K562 (cell line): ENCODE results near the gene ZNF785. TPM values are rescaled to one million over a fixed set of nuclear protein-coding genes. Genes with fewer than 3 reads are reported as not detected.

Experiments
- HNRNPL ChIP-seq: fragments of 200-400 bp; formaldehyde crosslinking; IDR thresholded peaks from 2 replicates; pipeline ENCODE4 v1.6.1; 2017; ENCODE audit warnings: low read depth, mild to moderate bottlenecking, low read length
- IFI16 ChIP-seq: fragments of 250-450 bp; sonication (Bioruptor Pico); IDR thresholded peaks from 2 replicates; pipeline ENCODE4 v2.1.2; 2022; ENCODE audit warnings: mild to moderate bottlenecking, inconsistent platforms
- KLF10 ChIP-seq: fragments of 250-450 bp; sonication (Bioruptor Pico); IDR thresholded peaks from 2 replicates; pipeline ENCODE4 v1.6.1; 2021; ENCODE audit warnings: matching md5 sums
- POLR2G ChIP-seq: fragments of 200-400 bp; formaldehyde crosslinking; IDR thresholded peaks from 2 replicates; pipeline ENCODE4 v1.6.1; 2017; ENCODE audit warnings: low read depth, mild to moderate bottlenecking, antibody characterized with exemption, low read length, moderate library complexity
- RBFOX2 ChIP-seq: fragments of 200-400 bp; formaldehyde crosslinking; IDR thresholded peaks from 2 replicates; pipeline ENCODE4 v1.6.1; 2017; ENCODE audit warnings: low read depth, mild to moderate bottlenecking, low read length, moderate library complexity
- TAF15 ChIP-seq: fragments of 200-400 bp; formaldehyde crosslinking; IDR thresholded peaks from 2 replicates; pipeline ENCODE4 v1.6.1; 2017; ENCODE audit warnings: mild to moderate bottlenecking, low read depth, low read length, moderate library complexity
- ZNF318 ChIP-seq, 2 experiments: fragments of 450-650 bp; IDR thresholded peaks; 2 replicates each; pipeline ENCODE4 v1.6.1; 2016; ENCODE audit warnings: mild to moderate bottlenecking in 2 of 2, borderline replicate concordance in 1 of 2, low read depth in 1 of 2, moderate library complexity in 1 of 2
- ZNF431 ChIP-seq: sonication (generic); formaldehyde crosslinking; IDR thresholded peaks from 2 replicates; pipeline ENCODE4 v1.8.0; 2022; ENCODE audit warnings: mild to moderate bottlenecking, missing genetic modification reagents
- polyA plus RNA-seq, 8 experiments: library from polyadenylated mRNA; depleted of rRNA in 4 of 8; stranded (reverse) in 5 of 8; unstranded in 3 of 8; fragments of >200 nt; fragmentation: Nextera tagmentation in 2 of 8; fragmentation: Illumina TruSeq in 1 of 8; extraction: Ambion mirVana in 2 of 8; extraction: Trizol in 1 of 8; gene quantifications; 2 replicates each; pipeline versions ENCODE4 v1.2.1 to v1.2.3, GENCODE V29; 2011 to 2014; ENCODE audit warnings: inconsistent platforms in 1 of 8, missing spikeins in 1 of 8
- total RNA-seq, 7 experiments: library from RNA; depleted of rRNA in 6 of 7; stranded (reverse); fragments of >200 nt in 6 of 7; fragmentation: Illumina TruSeq in 2 of 7; extraction: Trizol in 2 of 7; gene quantifications; 2 replicates each; pipeline versions ENCODE4 v1.2.1 to v1.2.3, GENCODE V29; 2011 to 2021; ENCODE audit warnings: low replicate concordance in 1 of 7
- TF ChIP-seq, protein P1 (sequence below): sonication (generic); formaldehyde crosslinking; IDR thresholded peaks from 2 replicates; pipeline ENCODE4 v1.8.0; 2022; ENCODE audit warnings: missing genetic modification reagents, mild to moderate bottlenecking, moderate library complexity, borderline replicate concordance

The ZNF785 gene
- total and polyA plus RNA-seq, 9 of the 15 experiments (the other 6 are each of a cell fraction or from before 2014, with no cell fraction given), result 0.64 to 11.0 (median 6.4) TPM

DNA sequence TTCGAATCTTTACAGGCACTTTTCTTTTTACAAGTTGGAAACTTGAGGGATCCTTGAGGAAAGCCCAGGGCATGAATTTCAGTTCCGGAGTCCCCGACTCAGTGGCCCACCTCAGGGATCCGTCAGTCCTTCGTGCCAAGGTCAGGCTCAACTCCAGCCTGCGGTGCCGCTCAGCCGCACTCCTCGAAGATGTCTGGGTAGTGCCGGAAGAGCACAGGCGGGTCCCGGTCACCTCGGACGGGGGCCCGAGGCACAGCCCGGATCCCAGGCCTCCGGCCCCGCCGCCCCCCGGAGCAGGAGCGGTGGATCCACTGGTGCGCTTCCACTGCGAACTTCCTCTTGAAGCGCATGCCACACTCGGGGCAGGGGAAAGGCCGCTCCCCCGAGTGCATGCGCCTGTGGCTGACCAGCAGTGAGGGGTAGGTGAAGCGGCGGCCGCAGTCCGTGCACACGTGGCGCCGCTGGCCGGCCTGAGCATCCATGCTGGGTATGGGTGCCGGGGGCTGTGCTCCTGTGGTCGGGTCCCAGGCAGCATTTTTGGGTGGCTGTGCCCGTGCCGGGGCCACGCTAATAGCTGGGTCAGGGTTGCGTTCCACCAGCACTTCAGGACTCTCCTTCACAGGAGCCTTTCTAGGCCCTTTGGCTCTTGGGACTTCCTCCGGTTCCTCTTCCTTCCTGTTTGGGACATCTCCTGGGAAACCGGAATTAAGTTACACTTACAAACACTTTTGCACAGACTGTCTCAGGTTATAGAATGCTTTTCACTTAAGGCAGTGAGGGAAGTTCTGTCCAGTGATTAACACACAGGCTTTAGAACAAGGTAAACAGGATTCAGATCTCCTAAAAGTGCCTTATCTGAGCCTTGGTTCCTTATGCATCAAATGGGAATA, 15.5 kb downstream of the ZNF785 start (continued):
- peak; percentile 57 for TF ChIP-seq POLR2G
- no peak for TF ChIP-seq TAF15
- TF ChIP-seq HNRNPL, result no peak
- TF ChIP-seq KLF10 (CRISPR knock-in tag), result no peak
- no peak for TF ChIP-seq IFI16 (CRISPR knock-in tag)
- TF ChIP-seq ZNF431 (CRISPR knock-in tag), result no peak
- TF ChIP-seq RBFOX2, result 0 out of 2 replicates have a peak, but pooled peaks have one; percentile 26
- TF ChIP-seq ZNF318 (IDR thresholded peaks at IDR 0.05; ENCODE audit: borderline replicate concordance in 1 of 2, low read depth in 1 of 2), result no peak
- TF ChIP-seq, protein P1, sequence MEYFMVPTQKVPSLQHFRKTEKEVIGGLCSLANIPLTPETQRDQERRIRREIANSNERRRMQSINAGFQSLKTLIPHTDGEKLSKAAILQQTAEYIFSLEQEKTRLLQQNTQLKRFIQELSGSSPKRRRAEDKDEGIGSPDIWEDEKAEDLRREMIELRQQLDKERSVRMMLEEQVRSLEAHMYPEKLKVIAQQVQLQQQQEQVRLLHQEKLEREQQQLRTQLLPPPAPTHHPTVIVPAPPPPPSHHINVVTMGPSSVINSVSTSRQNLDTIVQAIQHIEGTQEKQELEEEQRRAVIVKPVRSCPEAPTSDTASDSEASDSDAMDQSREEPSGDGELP (CRISPR knock-in tag), result 0 out of 2 replicates have a peak, but pooled peaks have one; percentile 9
